K562 (cell line): ENCODE measurements around the gene GPX6. TPM values are rescaled to one million over a fixed set of nuclear protein-coding genes. Genes with fewer than 3 reads are reported as not detected.

ENCODE experiments used
- CXXC5 ChIP-seq: fragments of 250-450 bp; sonication (Bioruptor Pico); IDR thresholded peaks from 2 replicates; pipeline ENCODE4 v1.8.0; 2022; ENCODE audit warnings: inconsistent platforms, mild to moderate bottlenecking, moderate library complexity
- ERF ChIP-seq: fragments of 450-650 bp; formaldehyde crosslinking; IDR thresholded peaks from 2 replicates; pipeline ENCODE4 v1.4.0; 2020; ENCODE audit warnings: mild to moderate bottlenecking, mixed read lengths
- FIP1L1 ChIP-seq: fragments of 200-400 bp; formaldehyde crosslinking; IDR thresholded peaks from 2 replicates; pipeline ENCODE4 v1.6.1; 2018; ENCODE audit warnings: mild to moderate bottlenecking, low read depth, low read length; ENCODE audit not compliant: poor library complexity, severe bottlenecking
- HMG20B ChIP-seq: fragments of 250-450 bp; sonication (Bioruptor Pico); IDR thresholded peaks from 2 replicates; pipeline ENCODE4 v1.5.0; 2021; ENCODE audit warnings: mild to moderate bottlenecking
- PCBP2 ChIP-seq: fragments of 200-400 bp; formaldehyde crosslinking; IDR thresholded peaks from 2 replicates; pipeline ENCODE4 v1.6.1; 2018; ENCODE audit warnings: low read length, low read depth, mild to moderate bottlenecking, moderate library complexity; ENCODE audit not compliant: poor library complexity, severe bottlenecking
- SNIP1 ChIP-seq: fragments of 450-650 bp; IDR thresholded peaks from 2 replicates; pipeline ENCODE4 v1.7.1; 2017; ENCODE audit warnings: low read depth, mild to moderate bottlenecking
- polyA plus RNA-seq, 8 experiments: library from polyadenylated mRNA; depleted of rRNA in 4 of 8; stranded (reverse) in 5 of 8; unstranded in 3 of 8; fragments of >200 nt; fragmentation: Nextera tagmentation in 2 of 8; fragmentation: Illumina TruSeq in 1 of 8; extraction: Ambion mirVana in 2 of 8; extraction: Trizol in 1 of 8; gene quantifications; 2 replicates each; pipeline versions ENCODE4 v1.2.1 to v1.2.3, GENCODE V29; 2011 to 2014; ENCODE audit warnings: inconsistent platforms in 1 of 8, missing spikeins in 1 of 8
- total RNA-seq, 7 experiments: library from RNA; depleted of rRNA in 6 of 7; stranded (reverse); fragments of >200 nt in 6 of 7; fragmentation: Illumina TruSeq in 2 of 7; extraction: Trizol in 2 of 7; gene quantifications; 2 replicates each; pipeline versions ENCODE4 v1.2.1 to v1.2.3, GENCODE V29; 2011 to 2021; ENCODE audit warnings: low replicate concordance in 1 of 7
- TF ChIP-seq, protein P1 (sequence below): fragments of 200-800 bp; sonication (Bioruptor generic); IDR thresholded peaks from 2 replicates; pipeline ENCODE4 v1.6.1; 2016; ENCODE audit warnings: missing genetic modification characterization, missing compliant biosample characterization
- TF ChIP-seq, protein P2 (sequence below): sonication (generic); formaldehyde crosslinking; IDR thresholded peaks from 2 replicates; pipeline ENCODE4 v1.8.0; 2022; ENCODE audit warnings: missing genetic modification reagents, mild to moderate bottlenecking, borderline replicate concordance
- TF ChIP-seq, protein P3 (sequence below): sonication (generic); formaldehyde crosslinking; IDR thresholded peaks from 2 replicates; pipeline ENCODE4 v1.8.0; 2022; ENCODE audit warnings: mild to moderate bottlenecking, missing genetic modification reagents
- TF ChIP-seq, protein P4 (sequence below): sonication (generic); formaldehyde crosslinking; IDR thresholded peaks from 2 replicates; pipeline ENCODE4 v1.8.0; 2022; ENCODE audit warnings: mild to moderate bottlenecking, missing genetic modification reagents, borderline replicate concordance
- TF ChIP-seq, protein P5 (sequence below): fragments of 450-650 bp; formaldehyde crosslinking; conservative IDR thresholded peaks from 2 replicates; pipeline ENCODE4 v1.4.0; 2022; ENCODE audit warnings: mild to moderate bottlenecking, missing genetic modification characterization

Gene GPX6
- total and polyA plus RNA-seq, 9 of the 15 experiments (the other 6 are each of a cell fraction or from before 2014, with no cell fraction given), result not detected

DNA sequence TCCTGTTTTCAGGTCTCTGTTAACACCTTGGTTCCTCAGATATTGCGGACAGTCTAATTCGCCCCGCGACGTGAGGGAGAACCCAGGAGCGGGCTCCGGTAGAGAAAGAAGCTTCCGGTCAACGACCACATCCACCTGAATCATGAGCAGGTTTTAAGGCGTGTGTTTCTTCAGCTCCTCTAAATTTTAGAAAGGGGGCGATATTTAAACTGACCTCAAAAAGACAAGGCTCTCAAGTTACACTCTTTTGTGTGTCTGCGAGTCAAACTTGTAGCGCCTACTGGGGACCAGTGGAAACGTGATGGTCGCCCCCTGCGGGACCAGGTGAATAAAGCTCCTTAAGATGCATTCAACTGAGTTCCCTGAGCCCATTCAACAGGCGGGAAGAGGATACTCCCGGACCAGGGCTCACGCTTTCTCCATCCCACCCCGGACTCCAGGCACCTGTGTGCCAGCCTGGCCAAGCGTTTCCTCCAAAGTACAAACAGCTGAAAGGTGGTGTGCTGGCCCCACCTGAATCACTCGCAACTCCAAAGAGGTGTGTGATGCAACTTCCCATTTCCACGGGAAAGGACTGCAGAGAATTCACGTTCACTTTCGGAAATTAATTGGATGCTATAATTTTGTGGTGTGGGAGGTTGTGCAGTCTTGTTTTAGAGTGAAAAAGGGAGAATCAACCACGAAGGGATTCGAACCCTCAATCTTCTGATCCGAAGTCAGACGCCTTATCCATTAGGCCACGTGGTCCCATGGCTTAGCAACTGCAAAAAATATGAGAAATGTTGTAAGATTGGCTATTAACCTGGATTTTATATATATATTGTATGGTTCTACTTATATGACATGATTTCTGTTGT is 27.1 kb upstream of the GPX6 start (continued):
- TF ChIP-seq, protein P1, sequence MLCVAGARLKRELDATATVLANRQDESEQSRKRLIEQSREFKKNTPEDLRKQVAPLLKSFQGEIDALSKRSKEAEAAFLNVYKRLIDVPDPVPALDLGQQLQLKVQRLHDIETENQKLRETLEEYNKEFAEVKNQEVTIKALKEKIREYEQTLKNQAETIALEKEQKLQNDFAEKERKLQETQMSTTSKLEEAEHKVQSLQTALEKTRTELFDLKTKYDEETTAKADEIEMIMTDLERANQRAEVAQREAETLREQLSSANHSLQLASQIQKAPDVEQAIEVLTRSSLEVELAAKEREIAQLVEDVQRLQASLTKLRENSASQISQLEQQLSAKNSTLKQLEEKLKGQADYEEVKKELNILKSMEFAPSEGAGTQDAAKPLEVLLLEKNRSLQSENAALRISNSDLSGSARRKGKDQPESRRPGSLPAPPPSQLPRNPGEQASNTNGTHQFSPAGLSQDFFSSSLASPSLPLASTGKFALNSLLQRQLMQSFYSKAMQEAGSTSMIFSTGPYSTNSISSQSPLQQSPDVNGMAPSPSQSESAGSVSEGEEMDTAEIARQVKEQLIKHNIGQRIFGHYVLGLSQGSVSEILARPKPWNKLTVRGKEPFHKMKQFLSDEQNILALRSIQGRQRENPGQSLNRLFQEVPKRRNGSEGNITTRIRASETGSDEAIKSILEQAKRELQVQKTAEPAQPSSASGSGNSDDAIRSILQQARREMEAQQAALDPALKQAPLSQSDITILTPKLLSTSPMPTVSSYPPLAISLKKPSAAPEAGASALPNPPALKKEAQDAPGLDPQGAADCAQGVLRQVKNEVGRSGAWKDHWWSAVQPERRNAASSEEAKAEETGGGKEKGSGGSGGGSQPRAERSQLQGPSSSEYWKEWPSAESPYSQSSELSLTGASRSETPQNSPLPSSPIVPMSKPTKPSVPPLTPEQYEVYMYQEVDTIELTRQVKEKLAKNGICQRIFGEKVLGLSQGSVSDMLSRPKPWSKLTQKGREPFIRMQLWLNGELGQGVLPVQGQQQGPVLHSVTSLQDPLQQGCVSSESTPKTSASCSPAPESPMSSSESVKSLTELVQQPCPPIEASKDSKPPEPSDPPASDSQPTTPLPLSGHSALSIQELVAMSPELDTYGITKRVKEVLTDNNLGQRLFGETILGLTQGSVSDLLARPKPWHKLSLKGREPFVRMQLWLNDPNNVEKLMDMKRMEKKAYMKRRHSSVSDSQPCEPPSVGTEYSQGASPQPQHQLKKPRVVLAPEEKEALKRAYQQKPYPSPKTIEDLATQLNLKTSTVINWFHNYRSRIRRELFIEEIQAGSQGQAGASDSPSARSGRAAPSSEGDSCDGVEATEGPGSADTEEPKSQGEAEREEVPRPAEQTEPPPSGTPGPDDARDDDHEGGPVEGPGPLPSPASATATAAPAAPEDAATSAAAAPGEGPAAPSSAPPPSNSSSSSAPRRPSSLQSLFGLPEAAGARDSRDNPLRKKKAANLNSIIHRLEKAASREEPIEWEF (CRISPR knock-in tag), result no peak
- TF ChIP-seq FIP1L1 (no peak), ERF (CRISPR knock-in tag) (no peak), HMG20B (no peak), CXXC5 (peak; percentile 82), SNIP1 (no peak), PCBP2 (no peak)
- TF ChIP-seq, protein P2, sequence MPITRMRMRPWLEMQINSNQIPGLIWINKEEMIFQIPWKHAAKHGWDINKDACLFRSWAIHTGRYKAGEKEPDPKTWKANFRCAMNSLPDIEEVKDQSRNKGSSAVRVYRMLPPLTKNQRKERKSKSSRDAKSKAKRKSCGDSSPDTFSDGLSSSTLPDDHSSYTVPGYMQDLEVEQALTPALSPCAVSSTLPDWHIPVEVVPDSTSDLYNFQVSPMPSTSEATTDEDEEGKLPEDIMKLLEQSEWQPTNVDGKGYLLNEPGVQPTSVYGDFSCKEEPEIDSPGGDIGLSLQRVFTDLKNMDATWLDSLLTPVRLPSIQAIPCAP (CRISPR knock-in tag), result no peak
- TF ChIP-seq, protein P3, sequence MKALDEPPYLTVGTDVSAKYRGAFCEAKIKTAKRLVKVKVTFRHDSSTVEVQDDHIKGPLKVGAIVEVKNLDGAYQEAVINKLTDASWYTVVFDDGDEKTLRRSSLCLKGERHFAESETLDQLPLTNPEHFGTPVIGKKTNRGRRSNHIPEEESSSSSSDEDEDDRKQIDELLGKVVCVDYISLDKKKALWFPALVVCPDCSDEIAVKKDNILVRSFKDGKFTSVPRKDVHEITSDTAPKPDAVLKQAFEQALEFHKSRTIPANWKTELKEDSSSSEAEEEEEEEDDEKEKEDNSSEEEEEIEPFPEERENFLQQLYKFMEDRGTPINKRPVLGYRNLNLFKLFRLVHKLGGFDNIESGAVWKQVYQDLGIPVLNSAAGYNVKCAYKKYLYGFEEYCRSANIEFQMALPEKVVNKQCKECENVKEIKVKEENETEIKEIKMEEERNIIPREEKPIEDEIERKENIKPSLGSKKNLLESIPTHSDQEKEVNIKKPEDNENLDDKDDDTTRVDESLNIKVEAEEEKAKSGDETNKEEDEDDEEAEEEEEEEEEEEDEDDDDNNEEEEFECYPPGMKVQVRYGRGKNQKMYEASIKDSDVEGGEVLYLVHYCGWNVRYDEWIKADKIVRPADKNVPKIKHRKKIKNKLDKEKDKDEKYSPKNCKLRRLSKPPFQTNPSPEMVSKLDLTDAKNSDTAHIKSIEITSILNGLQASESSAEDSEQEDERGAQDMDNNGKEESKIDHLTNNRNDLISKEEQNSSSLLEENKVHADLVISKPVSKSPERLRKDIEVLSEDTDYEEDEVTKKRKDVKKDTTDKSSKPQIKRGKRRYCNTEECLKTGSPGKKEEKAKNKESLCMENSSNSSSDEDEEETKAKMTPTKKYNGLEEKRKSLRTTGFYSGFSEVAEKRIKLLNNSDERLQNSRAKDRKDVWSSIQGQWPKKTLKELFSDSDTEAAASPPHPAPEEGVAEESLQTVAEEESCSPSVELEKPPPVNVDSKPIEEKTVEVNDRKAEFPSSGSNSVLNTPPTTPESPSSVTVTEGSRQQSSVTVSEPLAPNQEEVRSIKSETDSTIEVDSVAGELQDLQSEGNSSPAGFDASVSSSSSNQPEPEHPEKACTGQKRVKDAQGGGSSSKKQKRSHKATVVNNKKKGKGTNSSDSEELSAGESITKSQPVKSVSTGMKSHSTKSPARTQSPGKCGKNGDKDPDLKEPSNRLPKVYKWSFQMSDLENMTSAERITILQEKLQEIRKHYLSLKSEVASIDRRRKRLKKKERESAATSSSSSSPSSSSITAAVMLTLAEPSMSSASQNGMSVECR (CRISPR knock-in tag), result peak; percentile 79
- TF ChIP-seq, protein P4, sequence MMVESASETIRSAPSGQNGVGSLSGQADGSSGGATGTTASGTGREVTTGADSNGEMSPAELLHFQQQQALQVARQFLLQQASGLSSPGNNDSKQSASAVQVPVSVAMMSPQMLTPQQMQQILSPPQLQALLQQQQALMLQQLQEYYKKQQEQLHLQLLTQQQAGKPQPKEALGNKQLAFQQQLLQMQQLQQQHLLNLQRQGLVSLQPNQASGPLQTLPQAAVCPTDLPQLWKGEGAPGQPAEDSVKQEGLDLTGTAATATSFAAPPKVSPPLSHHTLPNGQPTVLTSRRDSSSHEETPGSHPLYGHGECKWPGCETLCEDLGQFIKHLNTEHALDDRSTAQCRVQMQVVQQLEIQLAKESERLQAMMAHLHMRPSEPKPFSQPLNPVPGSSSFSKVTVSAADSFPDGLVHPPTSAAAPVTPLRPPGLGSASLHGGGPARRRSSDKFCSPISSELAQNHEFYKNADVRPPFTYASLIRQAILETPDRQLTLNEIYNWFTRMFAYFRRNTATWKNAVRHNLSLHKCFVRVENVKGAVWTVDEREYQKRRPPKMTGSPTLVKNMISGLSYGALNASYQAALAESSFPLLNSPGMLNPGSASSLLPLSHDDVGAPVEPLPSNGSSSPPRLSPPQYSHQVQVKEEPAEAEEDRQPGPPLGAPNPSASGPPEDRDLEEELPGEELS, result no peak
- TF ChIP-seq, protein P5, sequence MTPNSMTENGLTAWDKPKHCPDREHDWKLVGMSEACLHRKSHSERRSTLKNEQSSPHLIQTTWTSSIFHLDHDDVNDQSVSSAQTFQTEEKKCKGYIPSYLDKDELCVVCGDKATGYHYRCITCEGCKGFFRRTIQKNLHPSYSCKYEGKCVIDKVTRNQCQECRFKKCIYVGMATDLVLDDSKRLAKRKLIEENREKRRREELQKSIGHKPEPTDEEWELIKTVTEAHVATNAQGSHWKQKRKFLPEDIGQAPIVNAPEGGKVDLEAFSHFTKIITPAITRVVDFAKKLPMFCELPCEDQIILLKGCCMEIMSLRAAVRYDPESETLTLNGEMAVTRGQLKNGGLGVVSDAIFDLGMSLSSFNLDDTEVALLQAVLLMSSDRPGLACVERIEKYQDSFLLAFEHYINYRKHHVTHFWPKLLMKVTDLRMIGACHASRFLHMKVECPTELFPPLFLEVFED (CRISPR knock-in tag), result peak; percentile 72; the same call in 1 of the 2 replicates
